Muscle of leg (tissue), 11 donors: ENCODE results near the gene HOXD11. TPM values are rescaled to one million over a fixed set of nuclear protein-coding genes. Genes with fewer than 3 reads are reported as not detected.

Experiments used
- DNase-seq: peaks from one replicate; pipeline ENCODE4 v3.0.0; 2013
- H3K27ac ChIP-seq: one replicate; pipeline ENCODE4 v1.5.1; 2013; ENCODE audit warnings: mild to moderate bottlenecking, low read length, control low read depth
- H3K27me3 ChIP-seq: one replicate; pipeline ENCODE4 v1.6.1; 2013; ENCODE audit warnings: low read length; ENCODE audit not compliant: control insufficient read depth, insufficient read depth
- H3K36me3 ChIP-seq: one replicate; pipeline ENCODE4 v1.6.1; 2013; ENCODE audit warnings: low read length; ENCODE audit not compliant: control insufficient read depth, insufficient read depth
- H3K4me1 ChIP-seq: one replicate; pipeline ENCODE4 v1.6.1; 2013; ENCODE audit warnings: low read length; ENCODE audit not compliant: control insufficient read depth, insufficient read depth
- H3K4me3 ChIP-seq: one replicate; pipeline ENCODE4 v1.5.1; 2013; ENCODE audit warnings: low read length, control low read depth
- H3K9me3 ChIP-seq: replicated peaks from 2 replicates; pipeline ENCODE4 v1.6.1; 2013; ENCODE audit warnings: low read depth, low read length; ENCODE audit not compliant: control insufficient read depth
- WGBS: methylation state at CpG from one replicate; pipeline ENCODE4 v1.1.5; 2013; ENCODE audit warnings: missing lambda C conversion rate; ENCODE audit not compliant: insufficient coverage; 5-methylcytosine and 5-hydroxymethylcytosine counted together
- polyA plus RNA-seq, 8 donors: library from polyadenylated mRNA; unstranded; fragments of 120-200 nt; gene quantifications; one replicate each; pipeline versions ENCODE4 v1.2.1 to v1.2.3, GENCODE V29; 2013; ENCODE audit warnings: inconsistent platforms in 1 of 8, low replicate concordance in 1 of 8; ENCODE audit not compliant: insufficient read length in 8 of 8, insufficient read depth in 1 of 8
- total RNA-seq: library from RNA; stranded (reverse); fragments of 120-200 nt; gene quantifications from one replicate; pipeline ENCODE4 v1.2.4, GENCODE V29; 2013

HOXD11 gene
- total and polyA plus RNA-seq, 9 donors = 0.04 to 2.2 (median 2.1) TPM; not detected in 6

- peaks cover 94% of the 10 kb centered on the region for H3K27me3 ChIP-seq
- no peak overlapping the region for H3K27ac ChIP-seq
- H3K36me3 ChIP-seq = no peaks in the 10 kb centered on the region
- no peak for DNase-seq
- 10% methylated on average over 2 of the region's 8 CpGs for WGBS
- H3K4me3 ChIP-seq = no peak overlapping the region
- H3K9me3 ChIP-seq = no peaks in the 10 kb centered on the region
- H3K4me1 ChIP-seq = peaks cover 30% of the 10 kb centered on the region
Observed at GRCh38 chr2:176093898-176094249, 13.2 kb upstream of the HOXD11 start.

- Histone ChIP-seq H3K27me3 (peaks cover 94% of the 10 kb centered on the region), H3K9me3 (no peaks in the 10 kb centered on the region), H3K36me3 (no peaks in the 10 kb centered on the region), H3K27ac (no peak overlapping the region), H3K4me3 (no peak overlapping the region), H3K4me1 (peaks cover 31% of the 10 kb centered on the region)
- WGBS = 24% methylated on average over 9 of the region's 12 CpGs
- no peak for DNase-seq
Observed at GRCh38 chr2:176094349-176094748, 12.7 kb upstream of the HOXD11 start.

GRCh38 chr2:176095421-176095820 lies 11.7 kb upstream of the HOXD11 start:
- DNase-seq = no peak
- H3K27me3 ChIP-seq = peaks cover 94% of the 10 kb centered on the region
- H3K36me3 ChIP-seq = no peaks in the 10 kb centered on the region
- peaks cover 39% of the 10 kb centered on the region for H3K4me1 ChIP-seq
- no peaks in the 10 kb centered on the region for H3K9me3 ChIP-seq
- no CpG with 5 or more reads among the region's 5 CpGs for WGBS
- no peak overlapping the region for H3K27ac ChIP-seq
- no peak overlapping the region for H3K4me3 ChIP-seq

- H3K9me3 ChIP-seq = no peaks in the 10 kb centered on the region
- WGBS = 29% methylated on average over 7 of the region's 16 CpGs
- H3K36me3 ChIP-seq = no peaks in the 10 kb centered on the region
- H3K27ac ChIP-seq = no peak overlapping the region
- H3K4me1 ChIP-seq = peaks cover 42% of the 10 kb centered on the region
- H3K4me3 ChIP-seq = no peak overlapping the region
- H3K27me3 ChIP-seq = peaks cover 95% of the 10 kb centered on the region
- DNase-seq = no peak
Observed at GRCh38 chr2:176096243-176096985, 10.7 kb upstream of the HOXD11 start.

GRCh38 chr2:176096986-176097819 lies 9.9 kb upstream of the HOXD11 start:
- peak; percentile 68 for DNase-seq
- peaks cover 42% of the 10 kb centered on the region for H3K4me1 ChIP-seq
- H3K36me3 ChIP-seq = no peaks in the 10 kb centered on the region
- H3K9me3 ChIP-seq = no peaks in the 10 kb centered on the region
- no peak overlapping the region for H3K27ac ChIP-seq
- H3K27me3 ChIP-seq = peaks cover 95% of the 10 kb centered on the region
- H3K4me3 ChIP-seq = peak overlapping the region; percentile 22
- WGBS = 2% methylated on average over 37 of the region's 45 CpGs

- no peaks in the 10 kb centered on the region for H3K9me3 ChIP-seq
- H3K36me3 ChIP-seq = no peaks in the 10 kb centered on the region
- no peak for DNase-seq
- no peak overlapping the region for H3K27ac ChIP-seq
- H3K4me1 ChIP-seq = peaks cover 42% of the 10 kb centered on the region
- H3K27me3 ChIP-seq = peaks cover 98% of the 10 kb centered on the region
- WGBS = 3% methylated on average over 13 of the region's 18 CpGs
- no peak overlapping the region for H3K4me3 ChIP-seq
Observed at GRCh38 chr2:176097820-176098365, 9.2 kb upstream of the HOXD11 start.

GRCh38 chr2:176098366-176099158 lies 8.5 kb upstream of the HOXD11 start:
- H3K36me3 ChIP-seq = no peaks in the 10 kb centered on the region
- no peak overlapping the region for H3K27ac ChIP-seq
- peaks cover 98% of the 10 kb centered on the region for H3K27me3 ChIP-seq
- DNase-seq = no peak
- no peak overlapping the region for H3K4me3 ChIP-seq
- 4% methylated on average over 31 of the region's 35 CpGs for WGBS
- peaks cover 35% of the 10 kb centered on the region for H3K4me1 ChIP-seq
- no peaks in the 10 kb centered on the region for H3K9me3 ChIP-seq

- WGBS = 14% methylated on average over 30 of the region's 30 CpGs
- H3K27me3 ChIP-seq = peaks cover 98% of the 10 kb centered on the region
Observed at GRCh38 chr2:176099159-176099727, 7.8 kb upstream of the HOXD11 start.

GRCh38 chr2:176099728-176100546 lies 7.1 kb upstream of the HOXD11 start, which contains the start of gene HOXD12:
TSS of gene HOXD12 (plus strand) at chr2:176099795. CDS start at chr2:176099802, 7 bp downstream.
- Histone ChIP-seq H3K27me3 (peaks cover 98% of the 10 kb centered on the region), H3K4me1 (peaks cover 46% of the 10 kb centered on the region)
- no peak for DNase-seq

More at GRCh38 chr2:176099159-176099727, 7.8 kb upstream of the HOXD11 start:
- DNase-seq = no peak
- no peak overlapping the region for H3K4me3 ChIP-seq
- H3K27ac ChIP-seq = no peak overlapping the region
- H3K4me1 ChIP-seq = peaks cover 39% of the 10 kb centered on the region
- no peaks in the 10 kb centered on the region for H3K9me3 ChIP-seq
- H3K36me3 ChIP-seq = no peaks in the 10 kb centered on the region

More at GRCh38 chr2:176099728-176100546, 7.1 kb upstream of the HOXD11 start, which contains the start of gene HOXD12:
- H3K27ac ChIP-seq = no peak within 1 kb of the TSS
- H3K9me3 ChIP-seq = no peaks in the 10 kb centered on the region
- H3K36me3 ChIP-seq = no peaks in the 10 kb centered on the region
- H3K4me3 ChIP-seq = no peak within 1 kb of the TSS
- 4% methylated on average over 65 of the region's 70 CpGs for WGBS
